WERI-Rb-1 (cell line): Measurements from ENCODE around the gene HSDL1.

ENCODE experiments used
- DNase-seq: peaks from one replicate; pipeline ENCODE4 v3.0.0-alpha.2; 2020
- H3K27ac ChIP-seq: fragments of 250-450 bp; sonication (Bioruptor Pico); 2 replicates; pipeline ENCODE4 v1.5.1; 2020; ENCODE audit warnings: mild to moderate bottlenecking, moderate library complexity
- H3K27me3 ChIP-seq: fragments of 250-450 bp; sonication (Bioruptor Pico); 2 replicates; pipeline ENCODE4 v1.5.1; 2021; ENCODE audit warnings: mild to moderate bottlenecking, low read depth, moderate library complexity; ENCODE audit not compliant: insufficient read depth, severe bottlenecking
- H3K36me3 ChIP-seq: fragments of 250-450 bp; sonication (Bioruptor Pico); 2 replicates; pipeline ENCODE4 v1.5.1; 2020; ENCODE audit warnings: mild to moderate bottlenecking, moderate library complexity
- H3K4me3 ChIP-seq: 2 replicates; pipeline ENCODE4 v1.5.1; 2011; ENCODE audit warnings: low read depth, mild to moderate bottlenecking, control low read depth, low read length
- H3K9me3 ChIP-seq: fragments of 250-450 bp; sonication (Bioruptor Pico); 2 replicates; pipeline ENCODE4 v1.5.1; 2021; ENCODE audit warnings: mild to moderate bottlenecking, moderate library complexity; ENCODE audit not compliant: severe bottlenecking
- TF ChIP-seq, protein P1 (sequence below): IDR thresholded peaks from 2 replicates; pipeline ENCODE4 v1.5.1; 2011; ENCODE audit warnings: low read depth, mild to moderate bottlenecking, control low read depth, inconsistent platforms, low read length

The HSDL1 gene

DNA sequence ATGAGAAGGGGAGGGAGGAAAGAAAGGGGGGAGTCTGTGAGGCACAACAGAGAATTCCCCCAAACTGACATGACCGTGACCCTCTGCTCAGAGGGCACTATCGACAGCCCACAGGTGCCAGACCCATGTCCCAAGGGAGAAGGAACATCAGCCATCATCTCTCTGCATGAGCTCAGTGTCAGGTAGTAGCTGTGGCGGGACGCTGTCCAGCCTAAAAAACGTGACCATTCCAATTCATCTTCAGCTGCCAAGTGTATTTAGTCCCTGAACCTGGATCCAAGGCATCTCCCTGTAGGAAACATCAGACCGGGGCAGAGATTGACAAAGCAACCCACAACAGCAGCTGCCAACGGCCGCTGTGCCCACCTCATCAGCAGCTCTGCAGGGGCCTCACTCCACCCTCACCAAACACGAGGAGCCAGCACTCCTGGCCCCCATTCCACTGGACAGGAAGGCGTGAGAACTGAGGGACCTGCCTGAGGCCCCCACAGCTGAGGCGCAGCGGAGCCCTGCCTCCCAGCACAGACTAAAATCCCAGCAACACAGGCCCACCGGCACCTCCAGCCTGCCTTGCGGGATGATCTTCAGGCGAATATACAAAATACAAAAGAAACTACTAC lies 33.3 kb upstream of the HSDL1 start:
- no peaks in the 10 kb centered on the region for H3K27me3 ChIP-seq
- peaks cover 3% of the 10 kb centered on the region; the same call in 1 of the 2 replicates for H3K36me3 ChIP-seq
- no peak overlapping the region for H3K4me3 ChIP-seq
- H3K9me3 ChIP-seq: no peaks in the 10 kb centered on the region
- TF ChIP-seq, protein P1, sequence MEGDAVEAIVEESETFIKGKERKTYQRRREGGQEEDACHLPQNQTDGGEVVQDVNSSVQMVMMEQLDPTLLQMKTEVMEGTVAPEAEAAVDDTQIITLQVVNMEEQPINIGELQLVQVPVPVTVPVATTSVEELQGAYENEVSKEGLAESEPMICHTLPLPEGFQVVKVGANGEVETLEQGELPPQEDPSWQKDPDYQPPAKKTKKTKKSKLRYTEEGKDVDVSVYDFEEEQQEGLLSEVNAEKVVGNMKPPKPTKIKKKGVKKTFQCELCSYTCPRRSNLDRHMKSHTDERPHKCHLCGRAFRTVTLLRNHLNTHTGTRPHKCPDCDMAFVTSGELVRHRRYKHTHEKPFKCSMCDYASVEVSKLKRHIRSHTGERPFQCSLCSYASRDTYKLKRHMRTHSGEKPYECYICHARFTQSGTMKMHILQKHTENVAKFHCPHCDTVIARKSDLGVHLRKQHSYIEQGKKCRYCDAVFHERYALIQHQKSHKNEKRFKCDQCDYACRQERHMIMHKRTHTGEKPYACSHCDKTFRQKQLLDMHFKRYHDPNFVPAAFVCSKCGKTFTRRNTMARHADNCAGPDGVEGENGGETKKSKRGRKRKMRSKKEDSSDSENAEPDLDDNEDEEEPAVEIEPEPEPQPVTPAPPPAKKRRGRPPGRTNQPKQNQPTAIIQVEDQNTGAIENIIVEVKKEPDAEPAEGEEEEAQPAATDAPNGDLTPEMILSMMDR: no peak
- H3K27ac ChIP-seq: no peak overlapping the region
- no peak for DNase-seq

DNA sequence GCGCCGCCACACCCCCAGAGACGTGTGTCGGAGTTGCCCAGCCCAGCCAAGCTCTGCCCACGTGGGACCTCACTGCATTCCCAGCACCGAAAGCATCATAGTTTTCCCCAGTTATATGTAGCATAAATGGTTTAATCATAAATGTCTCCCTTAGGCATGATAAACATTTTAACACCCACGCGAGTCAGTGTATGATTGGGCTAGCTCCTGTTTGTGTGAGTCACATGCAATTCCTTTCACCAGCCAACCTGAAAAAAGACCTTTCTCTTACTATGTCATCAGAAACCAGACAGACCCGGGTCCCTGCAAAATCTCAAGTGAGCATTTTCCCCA lies 32.7 kb upstream of the HSDL1 start:
- Histone ChIP-seq H3K36me3 (peaks cover 3% of the 10 kb centered on the region; the same call in 1 of the 2 replicates), H3K27ac (no peak overlapping the region), H3K27me3 (no peaks in the 10 kb centered on the region), H3K4me3 (no peak overlapping the region), H3K9me3 (no peaks in the 10 kb centered on the region)
- DNase-seq: no peak
- TF ChIP-seq, protein P1: no peak

DNA sequence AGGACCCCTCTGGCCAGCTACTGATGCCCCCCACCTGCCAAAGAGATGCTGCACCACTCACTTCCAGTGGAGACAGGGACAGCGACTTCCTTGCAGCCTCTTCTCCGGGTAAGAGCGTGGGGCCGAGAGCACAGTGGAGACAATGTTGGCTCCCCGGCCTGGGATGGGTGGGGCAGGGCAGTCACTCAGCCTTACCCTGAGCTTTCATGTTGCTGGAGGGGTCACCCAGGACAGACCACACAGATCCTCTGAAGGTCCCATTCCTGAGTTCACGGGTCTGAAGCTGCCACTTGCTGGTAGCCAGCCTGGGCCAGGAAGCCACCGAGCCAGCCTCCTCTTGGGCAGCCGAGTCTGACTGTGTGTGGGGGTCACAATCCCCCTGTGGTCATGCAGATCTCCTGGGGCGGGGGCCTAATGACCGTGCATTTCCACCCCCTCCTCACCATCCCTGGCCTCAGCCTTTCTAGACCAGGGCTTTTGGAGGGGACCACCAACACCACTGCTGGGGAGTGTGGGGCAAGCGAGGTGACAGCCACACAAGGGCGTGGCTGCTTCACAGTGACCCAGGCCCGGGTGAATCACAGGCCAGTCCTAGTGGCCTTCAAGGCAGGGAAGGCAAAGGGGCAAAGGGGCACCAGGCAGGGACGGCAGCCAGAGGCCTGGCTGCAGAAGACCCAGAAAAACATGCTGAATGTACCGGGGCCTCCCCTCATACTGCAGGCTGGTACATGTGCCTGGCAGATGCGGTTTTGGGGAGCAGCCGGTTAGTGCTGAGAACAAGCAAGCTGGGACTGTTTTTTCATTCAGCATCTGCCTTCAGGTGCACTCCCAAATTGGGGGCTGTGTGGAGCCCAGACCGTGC lies 31.4 kb upstream of the HSDL1 start:
- no peak overlapping the region for H3K27ac ChIP-seq
- no peak overlapping the region for H3K4me3 ChIP-seq
- no peaks in the 10 kb centered on the region for H3K9me3 ChIP-seq
- no peaks in the 10 kb centered on the region; the same call in 1 of the 2 replicates for H3K36me3 ChIP-seq
- no peaks in the 10 kb centered on the region for H3K27me3 ChIP-seq
- TF ChIP-seq, protein P1: no peak
- DNase-seq: no peak

DNA sequence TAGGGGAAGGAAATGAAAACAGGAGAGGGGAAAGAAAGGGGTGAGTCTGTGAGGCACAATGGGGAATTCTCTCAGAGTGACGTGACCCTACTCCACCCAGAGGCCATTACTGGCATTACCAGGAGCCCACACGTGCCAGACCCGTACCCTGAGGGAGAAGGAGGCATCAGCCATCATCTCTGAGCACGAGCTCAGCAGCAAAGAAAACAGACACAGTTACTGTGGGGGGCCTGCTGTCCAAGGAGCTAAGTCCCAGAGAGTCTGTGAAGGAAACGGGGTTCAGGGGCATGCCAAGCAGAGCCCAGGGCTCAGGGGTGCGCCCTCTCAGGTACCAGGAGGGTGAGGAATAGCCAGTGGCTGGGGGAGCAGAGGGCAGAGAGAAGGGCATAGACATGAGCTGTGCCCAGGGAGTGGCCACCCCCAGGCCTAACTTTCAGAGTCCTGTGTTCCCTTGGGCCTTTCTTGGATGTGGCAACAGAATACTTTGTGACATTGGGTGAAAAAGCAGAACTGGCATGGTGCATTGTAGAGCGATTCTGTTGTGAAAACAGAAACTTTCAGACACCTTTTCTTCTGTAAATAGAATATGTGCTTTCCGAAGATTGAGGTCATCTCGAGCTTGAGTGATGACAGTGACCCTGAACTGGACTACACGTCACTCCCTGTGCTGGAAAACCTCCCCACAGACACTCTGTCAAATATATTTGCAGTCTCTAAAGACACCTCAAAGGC lies 30.5 kb upstream of the HSDL1 start:
- Histone ChIP-seq H3K27me3 (no peaks in the 10 kb centered on the region), H3K9me3 (no peaks in the 10 kb centered on the region), H3K4me3 (no peak overlapping the region), H3K27ac (no peak overlapping the region), H3K36me3 (no peaks in the 10 kb centered on the region; the same call in 1 of the 2 replicates)
- TF ChIP-seq, protein P1: no peak
- DNase-seq: no peak

DNA sequence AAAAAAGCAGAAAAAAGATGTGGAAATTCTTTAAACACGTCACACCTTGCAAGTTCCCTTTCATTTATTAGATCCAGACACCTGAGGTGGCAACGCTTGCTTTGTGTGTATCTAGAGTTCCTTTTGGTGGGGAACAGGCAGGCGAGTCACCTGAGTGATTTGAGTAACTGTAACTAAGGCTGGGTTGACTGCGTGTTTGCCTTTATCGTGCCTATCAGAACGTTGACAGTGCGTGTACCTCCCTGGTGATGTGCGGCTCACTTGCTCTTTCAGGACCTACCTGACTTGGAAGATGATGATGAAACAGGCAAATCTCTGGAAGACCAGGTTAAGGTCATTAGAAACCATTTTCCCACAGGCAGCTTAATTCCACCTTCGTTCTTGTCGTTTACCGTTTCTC lies 29.4 kb upstream of the HSDL1 start:
- TF ChIP-seq, protein P1: no peak
- Histone ChIP-seq H3K27ac (no peak overlapping the region), H3K9me3 (no peaks in the 10 kb centered on the region), H3K4me3 (no peak overlapping the region), H3K36me3 (no peaks in the 10 kb centered on the region; the same call in 1 of the 2 replicates), H3K27me3 (no peaks in the 10 kb centered on the region)
- no peak for DNase-seq
